Measurements from ENCODE around the gene ERVK3-1.
A peak's percentile ranks its signal among the peaks of the same experiment; 100 is the strongest.
"Not testable (repeated sequence)": the region's sequence is repeated elsewhere in the genome, so short reads cannot be mapped to it uniquely, and the experiment has no call there.

ERVK3-1 gene

GRCh38 chr19:58305065-58305931 is at the start of gene ERVK3-1:
TSS of gene ERVK3-1 (plus strand) at chr19:58305377. CDS start at chr19:58312169, 6,792 bp downstream.
- peak; percentile 94 for DNase-seq (ENCODE audit: low read depth)

DNA sequence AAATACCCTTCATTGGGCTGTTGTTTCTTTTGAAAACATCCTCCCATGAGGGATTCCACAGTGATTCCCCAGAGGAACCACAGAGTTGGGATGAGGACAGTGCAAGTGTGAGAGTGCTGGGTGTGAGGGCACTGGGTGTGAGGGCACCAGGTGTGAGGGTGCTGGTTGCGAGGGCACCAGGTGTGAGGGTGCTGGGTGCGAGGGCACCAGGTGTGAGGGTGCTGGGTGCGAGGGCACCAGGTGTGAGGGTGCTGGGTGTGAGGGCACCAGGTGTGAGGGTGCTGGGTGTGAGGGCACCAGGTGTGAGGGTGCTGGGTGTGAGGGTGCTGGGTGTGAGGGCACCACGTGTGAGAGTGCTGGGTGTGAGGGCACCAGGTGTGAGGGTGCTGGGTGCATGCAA is 46.9 kb upstream of the ERVK3-1 start:
- not testable (repeated sequence) for DNase-seq (ENCODE audit: low read depth)

- no peak for DNase-seq (ENCODE audit: low read depth)
Measured at GRCh38 chr19:58261600-58261967, 43.6 kb upstream of the ERVK3-1 start.

- DNase-seq (ENCODE audit: low read depth): peak; percentile 24
Measured at GRCh38 chr19:58261968-58262921, 42.9 kb upstream of the ERVK3-1 start.

DNA sequence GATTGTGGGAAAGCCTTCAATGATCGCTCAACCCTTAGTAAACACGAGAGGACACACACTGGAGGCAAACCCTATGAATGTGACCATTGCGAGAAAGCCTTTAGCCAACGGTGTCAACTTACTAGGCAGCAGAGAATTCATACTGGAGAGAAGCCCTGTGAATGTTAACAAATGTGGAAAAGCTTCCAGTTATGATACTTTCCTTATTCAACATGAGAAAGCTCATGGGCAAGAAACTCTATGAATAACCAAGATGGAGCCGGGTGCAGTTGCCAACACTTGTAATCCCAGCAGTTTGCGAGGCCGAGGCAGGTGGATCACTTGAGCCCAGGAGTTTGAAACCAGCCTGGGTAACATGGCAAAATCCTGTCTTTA is 42.3 kb upstream of the ERVK3-1 start:
- DNase-seq (ENCODE audit: low read depth): no peak

DNA sequence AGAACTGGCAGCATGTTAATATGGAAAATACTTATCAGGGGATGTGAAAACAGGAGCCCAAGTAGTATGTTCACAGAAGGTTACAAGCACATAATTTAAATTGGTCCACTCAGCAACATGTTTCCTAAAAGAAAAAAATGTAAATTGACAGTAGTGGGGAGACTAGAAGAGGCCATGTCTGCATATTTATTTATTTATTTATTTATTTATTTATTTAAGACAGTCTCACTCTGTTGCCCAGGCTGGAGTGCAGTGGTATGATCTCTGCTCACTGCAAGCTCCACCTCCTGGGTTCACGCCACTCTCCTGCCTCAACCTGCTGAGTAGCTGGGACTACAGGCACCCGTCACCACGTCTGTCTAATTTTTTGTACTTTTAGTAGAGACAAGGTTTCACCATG is 40.1 kb upstream of the ERVK3-1 start:
- no peak for DNase-seq (ENCODE audit: low read depth)

GRCh38 chr19:58268344-58268743 is 36.8 kb upstream of the ERVK3-1 start:
- no peak for DNase-seq (ENCODE audit: low read depth)

DNA sequence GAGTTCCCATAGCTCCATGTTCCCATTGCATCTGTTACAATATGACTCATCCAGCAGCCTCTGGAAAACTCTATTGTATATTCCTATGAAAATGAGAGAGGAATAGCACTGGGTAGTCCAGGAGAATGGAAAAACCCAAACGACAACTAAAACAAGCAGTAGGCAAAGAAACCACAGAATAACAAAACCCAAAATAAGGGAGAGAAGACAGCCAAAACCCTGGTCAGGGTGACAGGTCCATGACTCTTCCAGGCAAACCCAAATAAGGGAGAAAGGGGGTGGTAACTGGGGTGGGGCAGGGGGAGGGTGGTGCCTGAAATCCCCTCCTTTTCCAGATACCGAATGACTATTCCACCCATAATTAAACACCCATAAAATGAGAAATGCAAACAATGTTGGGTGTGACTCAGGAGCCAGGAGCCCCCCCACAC is 30.4 kb upstream of the ERVK3-1 start:
- DNase-seq (ENCODE audit: low read depth): peak; percentile 41

DNA sequence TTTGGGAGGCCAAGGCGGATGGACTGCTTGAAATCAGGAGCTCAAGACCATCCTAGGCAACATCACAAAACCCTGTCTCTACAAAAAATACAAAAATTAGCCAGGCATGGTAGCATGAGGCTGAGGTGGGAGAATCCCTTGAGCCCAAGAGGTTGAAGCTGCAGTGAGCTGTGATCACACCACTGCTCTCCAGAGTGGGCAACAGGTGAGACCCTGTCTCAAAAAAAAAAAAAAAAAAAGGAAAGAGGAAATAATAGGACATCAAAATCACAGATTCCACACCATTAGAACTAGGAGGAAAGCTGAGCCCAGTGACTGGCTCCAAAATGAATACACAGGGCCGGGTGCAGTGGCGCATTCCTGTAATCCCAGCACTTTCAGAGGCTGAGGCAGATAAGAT is 29.6 kb upstream of the ERVK3-1 start:
- no peak for DNase-seq (ENCODE audit: low read depth)

GRCh38 chr19:58277197-58277596 is 28.0 kb upstream of the ERVK3-1 start:
- no peak for DNase-seq (ENCODE audit: low read depth)

- DNase-seq (ENCODE audit: low read depth): no peak
Measured at GRCh38 chr19:58277748-58278540, 27.2 kb upstream of the ERVK3-1 start.

DNA sequence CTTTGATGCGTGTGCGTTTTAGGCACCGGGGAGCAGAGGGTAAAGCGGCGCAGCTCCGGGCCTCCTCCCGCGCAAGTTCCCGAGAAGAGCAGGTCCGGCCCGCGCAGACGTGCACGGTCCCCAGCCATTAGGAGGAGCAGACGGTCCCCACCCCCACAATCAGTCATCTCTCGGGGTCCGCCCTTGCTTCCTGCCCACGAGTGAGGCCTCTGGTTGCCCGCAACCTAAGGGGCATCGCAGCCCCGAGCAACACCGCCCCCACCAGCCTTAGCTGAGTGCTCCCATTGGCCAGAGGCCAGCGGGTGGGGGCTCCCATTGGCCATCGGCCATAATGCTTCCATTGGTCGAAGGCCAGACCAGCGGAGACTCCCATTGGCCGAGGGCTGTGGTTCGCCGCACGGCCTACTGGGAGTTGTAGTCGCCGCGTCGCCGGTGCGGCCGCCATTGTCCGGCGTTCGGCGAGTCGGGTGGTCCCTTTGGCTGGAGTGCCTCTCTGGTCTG is 26.6 kb upstream of the ERVK3-1 start, which contains the start of gene ZNF8:
ZNF8 (plus strand) TSS at position 415 of the 501 bp plus-strand sequence. CDS start 127 bp downstream, outside the sequence.
- DNase-seq (ENCODE audit: low read depth): peak; percentile 100

- peak; percentile 75 for DNase-seq (ENCODE audit: low read depth)
Measured at GRCh38 chr19:58279042-58279924, 25.9 kb upstream of the ERVK3-1 start.

- DNase-seq (ENCODE audit: low read depth): no peak
Measured at GRCh38 chr19:58279925-58280316, 25.3 kb upstream of the ERVK3-1 start.

GRCh38 chr19:58284199-58284598 is 21.0 kb upstream of the ERVK3-1 start:
- DNase-seq (ENCODE audit: low read depth): no peak

GRCh38 chr19:58291943-58292342 is 13.2 kb upstream of the ERVK3-1 start:
- no peak for DNase-seq (ENCODE audit: low read depth)

GRCh38 chr19:58294743-58295374 is 10.3 kb upstream of the ERVK3-1 start:
- no peak for DNase-seq (ENCODE audit: low read depth)

DNA sequence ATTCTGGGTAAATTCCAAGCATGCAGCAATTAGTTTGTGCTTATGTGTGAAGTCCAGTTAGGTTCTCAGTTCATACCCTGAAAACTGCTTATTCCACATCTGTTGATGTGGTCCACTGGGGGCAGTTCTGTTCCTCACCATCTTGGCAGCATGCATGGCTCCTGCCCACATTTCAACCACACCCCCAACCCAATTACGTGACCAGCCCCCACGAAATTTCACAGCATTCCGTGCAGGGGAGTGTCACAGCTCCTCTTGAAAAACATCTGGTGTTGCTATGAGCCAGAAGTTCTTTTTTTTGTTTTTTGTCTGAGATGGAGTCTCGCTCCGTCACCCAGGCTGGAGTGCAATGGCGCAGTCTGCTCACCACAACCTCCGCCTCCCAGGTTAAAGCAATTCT is 9.1 kb upstream of the ERVK3-1 start:
- DNase-seq (ENCODE audit: low read depth): no peak

GRCh38 chr19:58300620-58301019 is 4.6 kb upstream of the ERVK3-1 start:
- no peak for DNase-seq (ENCODE audit: low read depth)

GRCh38 chr19:58304255-58304654 is 922 bp upstream of the ERVK3-1 start:
- DNase-seq (ENCODE audit: low read depth): no peak

All from ELR (cell line).